Stimulated activated naive CD8-positive, alpha-beta T cell treated with anti-CD3 and anti-CD28 coated beads, Interleukin-15, Interleukin-2, amounts not matched to agents 100 ng/mL and 50 ng/mL, for 24 hours (primary cell): ENCODE results near the gene ROMO1.
A peak's percentile ranks its signal among the peaks of the same experiment; 100 is the strongest.

Source experiments
- H3K27ac Mint-ChIP-seq: one replicate; pipeline ENCODE4 v1.8.0; 2021; ENCODE audit warnings: mild to moderate bottlenecking, mixed read lengths
- H3K27me3 Mint-ChIP-seq: one replicate; pipeline ENCODE4 v1.8.0; 2021; ENCODE audit warnings: mixed read lengths
- H3K36me3 Mint-ChIP-seq: one replicate; pipeline ENCODE4 v1.8.0; 2021; ENCODE audit warnings: low read depth, mixed read lengths
- H3K4me1 Mint-ChIP-seq: one replicate; pipeline ENCODE4 v1.8.0; 2021; ENCODE audit warnings: low read depth, mixed read lengths
- H3K4me3 Mint-ChIP-seq: one replicate; pipeline ENCODE4 v1.8.0; 2021; ENCODE audit warnings: mild to moderate bottlenecking, mixed read lengths
- H3K9me3 Mint-ChIP-seq: one replicate; pipeline ENCODE4 v1.8.0; 2021; ENCODE audit warnings: mixed read lengths

ROMO1 gene

DNA sequence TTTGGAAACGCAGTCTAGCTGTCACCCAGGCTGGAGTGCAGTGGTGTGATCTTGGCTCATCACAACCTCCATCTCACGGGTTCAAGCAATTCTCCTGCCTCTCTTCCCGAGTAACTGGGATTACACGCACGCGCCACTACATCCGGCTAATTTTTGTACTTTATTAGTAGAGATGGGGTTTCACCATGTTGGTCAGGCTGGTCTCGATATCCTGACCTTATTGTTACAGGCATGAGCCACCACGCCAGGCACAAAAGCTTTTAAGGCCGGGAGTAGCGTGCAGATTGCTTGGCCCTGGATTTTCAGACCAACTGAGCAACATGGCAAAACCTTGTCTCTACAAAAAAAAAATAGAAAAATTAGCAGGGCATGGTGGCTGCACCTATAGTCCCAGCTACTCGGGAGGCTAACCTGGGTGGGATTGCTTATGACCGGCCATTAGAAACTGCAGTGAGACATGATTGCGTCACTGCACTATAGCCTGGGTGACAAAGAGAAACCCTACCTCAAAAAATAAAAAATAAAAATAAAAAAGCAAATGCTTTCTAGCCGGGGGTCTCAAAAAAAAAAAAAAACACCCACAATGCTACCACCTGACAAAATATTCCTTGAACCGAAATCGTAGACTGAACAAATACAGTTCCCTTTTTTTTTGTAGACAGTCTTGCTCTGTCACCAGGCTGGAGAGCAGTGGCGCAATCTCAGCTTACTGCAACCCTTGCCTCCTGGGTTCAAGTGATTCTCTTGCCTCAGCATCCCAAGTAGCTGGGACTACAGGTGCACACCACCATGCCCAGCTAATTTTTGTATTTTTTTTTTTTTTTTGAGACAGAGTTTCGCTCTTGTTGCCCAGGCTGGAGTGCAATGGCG is 27.9 kb downstream of the ROMO1 start:
- no peaks in the 10 kb centered on the region for H3K27me3 Mint-ChIP-seq
- no peak overlapping the region for H3K4me3 Mint-ChIP-seq
- H3K9me3 Mint-ChIP-seq = no peaks in the 10 kb centered on the region
- no peak overlapping the region for H3K27ac Mint-ChIP-seq
- H3K36me3 Mint-ChIP-seq = peaks cover 87% of the 10 kb centered on the region
- H3K4me1 Mint-ChIP-seq = peaks cover 53% of the 10 kb centered on the region

DNA sequence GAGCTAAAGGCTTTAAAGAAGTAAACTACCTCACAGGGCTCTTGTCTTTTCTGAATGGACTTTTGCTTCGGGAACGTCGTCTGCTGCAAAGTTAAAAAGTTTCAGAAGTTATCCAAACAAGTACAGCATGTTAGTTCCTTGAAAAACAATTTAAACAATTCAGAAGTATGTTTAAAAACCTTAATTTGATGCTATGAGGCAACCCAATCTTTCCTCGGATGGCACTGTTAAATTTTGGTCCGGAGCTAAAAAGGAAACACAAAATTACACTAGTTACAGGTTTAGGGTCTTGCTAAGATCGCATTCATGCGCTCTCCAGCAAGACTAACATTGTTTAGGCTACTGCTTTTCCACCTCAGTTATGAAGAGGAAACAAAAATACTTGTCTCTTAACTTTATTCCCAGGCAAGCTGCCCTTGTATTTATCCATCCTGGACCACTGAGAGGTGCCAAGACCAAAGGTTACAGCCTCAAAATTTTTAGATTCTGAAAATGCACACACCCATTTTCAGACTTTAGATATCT is 30.1 kb downstream of the ROMO1 start:
- Mint-ChIP-seq H3K9me3 (no peaks in the 10 kb centered on the region), H3K27ac (no peak overlapping the region), H3K4me1 (peaks cover 59% of the 10 kb centered on the region), H3K4me3 (no peak overlapping the region), H3K36me3 (peaks cover 88% of the 10 kb centered on the region), H3K27me3 (no peaks in the 10 kb centered on the region)

GRCh38 chr20:35729836-35730582 is 30.8 kb downstream of the ROMO1 start:
- Mint-ChIP-seq H3K9me3 (no peaks in the 10 kb centered on the region), H3K4me3 (no peak overlapping the region), H3K27ac (peak overlapping the region; percentile 14), H3K4me1 (peaks cover 60% of the 10 kb centered on the region), H3K36me3 (peaks cover 88% of the 10 kb centered on the region), H3K27me3 (no peaks in the 10 kb centered on the region)

GRCh38 chr20:35730583-35731468 is 31.6 kb downstream of the ROMO1 start:
- Mint-ChIP-seq H3K36me3 (peaks cover 90% of the 10 kb centered on the region), H3K4me1 (peaks cover 64% of the 10 kb centered on the region), H3K27me3 (no peaks in the 10 kb centered on the region), H3K4me3 (no peak overlapping the region), H3K9me3 (no peaks in the 10 kb centered on the region), H3K27ac (no peak overlapping the region)

- Mint-ChIP-seq H3K36me3 (peaks cover 90% of the 10 kb centered on the region), H3K27me3 (no peaks in the 10 kb centered on the region), H3K9me3 (no peaks in the 10 kb centered on the region), H3K4me3 (peak overlapping the region; percentile 14), H3K27ac (no peak overlapping the region), H3K4me1 (peaks cover 70% of the 10 kb centered on the region)
Measured at GRCh38 chr20:35731469-35731788, 32.2 kb downstream of the ROMO1 start.

GRCh38 chr20:35731862-35732643 is 32.8 kb downstream of the ROMO1 start:
- H3K27me3 Mint-ChIP-seq = no peaks in the 10 kb centered on the region
- peak overlapping the region; percentile 14 for H3K4me3 Mint-ChIP-seq
- peaks cover 85% of the 10 kb centered on the region for H3K36me3 Mint-ChIP-seq
- peak overlapping the region; percentile 49 for H3K27ac Mint-ChIP-seq
- peaks cover 76% of the 10 kb centered on the region for H3K4me1 Mint-ChIP-seq
- no peaks in the 10 kb centered on the region for H3K9me3 Mint-ChIP-seq

GRCh38 chr20:35732644-35732982 is 33.4 kb downstream of the ROMO1 start:
- peak overlapping the region; percentile 20 for H3K4me3 Mint-ChIP-seq
- peak overlapping the region; percentile 59 for H3K27ac Mint-ChIP-seq
- no peaks in the 10 kb centered on the region for H3K9me3 Mint-ChIP-seq
- H3K27me3 Mint-ChIP-seq = no peaks in the 10 kb centered on the region
- H3K36me3 Mint-ChIP-seq = peaks cover 85% of the 10 kb centered on the region
- peaks cover 81% of the 10 kb centered on the region for H3K4me1 Mint-ChIP-seq

DNA sequence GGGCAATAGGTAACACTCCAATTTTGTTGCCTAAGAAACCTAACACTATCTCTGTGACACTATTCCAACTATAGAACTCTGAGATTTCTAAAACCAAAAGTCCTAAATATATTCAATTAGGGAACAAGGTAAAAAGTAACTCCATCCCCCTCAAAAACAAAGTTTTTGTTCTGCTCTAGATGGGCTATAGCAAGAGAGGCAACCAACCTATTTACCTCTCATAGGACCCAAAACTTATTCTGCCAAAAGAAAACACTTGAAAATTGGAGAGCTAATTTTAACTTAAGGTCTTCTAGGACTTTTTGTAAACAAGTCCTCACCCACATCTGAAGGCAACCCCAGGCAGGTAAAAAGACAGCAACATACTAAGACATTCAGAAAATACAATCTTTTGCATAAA is 35.2 kb downstream of the ROMO1 start:
- Mint-ChIP-seq H3K4me3 (peak overlapping the region; percentile 59), H3K36me3 (peaks cover 88% of the 10 kb centered on the region), H3K27me3 (no peaks in the 10 kb centered on the region), H3K27ac (peak overlapping the region; percentile 38), H3K9me3 (no peaks in the 10 kb centered on the region), H3K4me1 (peaks cover 96% of the 10 kb centered on the region)

DNA sequence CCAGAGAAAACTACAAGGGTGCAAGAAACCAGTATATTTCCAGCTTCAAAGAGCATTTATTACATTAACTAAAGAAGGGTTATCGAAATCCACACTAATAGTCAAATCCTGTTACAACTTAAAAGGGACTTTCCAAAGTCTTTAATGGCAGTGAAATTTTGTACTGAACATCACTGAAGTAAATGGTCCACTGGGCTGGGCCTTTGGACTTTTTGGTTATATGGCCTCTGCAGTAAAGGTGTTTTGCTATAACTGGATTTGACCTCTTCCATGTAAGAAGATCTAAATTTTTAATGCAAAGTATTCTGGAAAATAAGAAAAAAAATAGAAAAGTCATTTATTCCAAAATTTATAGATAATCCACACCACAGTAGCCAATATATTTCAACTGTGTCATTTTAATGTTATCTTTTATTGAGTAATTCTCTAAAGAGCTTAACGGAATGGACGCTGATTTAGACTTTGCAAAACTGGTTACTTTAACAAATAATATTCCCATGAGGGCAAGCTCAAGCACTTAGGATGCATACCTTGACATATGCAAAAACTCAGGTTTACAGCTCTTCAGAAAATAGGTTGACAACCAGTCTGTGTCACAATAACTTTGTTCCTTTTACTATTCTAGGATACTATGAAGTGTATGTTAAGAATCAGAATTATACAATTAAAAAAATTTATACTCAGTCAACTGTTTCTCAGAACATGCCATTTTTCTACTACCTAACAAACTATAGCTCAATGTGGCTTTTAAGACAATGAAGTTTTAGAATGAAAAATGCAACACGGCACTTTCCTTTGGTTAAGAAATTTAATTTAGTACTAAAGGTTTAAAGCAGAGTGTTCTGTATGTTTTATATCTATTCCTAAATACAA is 35.8 kb downstream of the ROMO1 start:
- H3K4me3 Mint-ChIP-seq = peak overlapping the region; percentile 59
- peaks cover 88% of the 10 kb centered on the region for H3K36me3 Mint-ChIP-seq
- H3K27me3 Mint-ChIP-seq = no peaks in the 10 kb centered on the region

GRCh38 chr20:35735826-35736470 is 36.7 kb downstream of the ROMO1 start:
- peaks cover 88% of the 10 kb centered on the region for H3K36me3 Mint-ChIP-seq
- no peaks in the 10 kb centered on the region for H3K9me3 Mint-ChIP-seq
- peaks cover 93% of the 10 kb centered on the region for H3K4me1 Mint-ChIP-seq
- H3K27me3 Mint-ChIP-seq = no peaks in the 10 kb centered on the region
- peak overlapping the region; percentile 83 for H3K27ac Mint-ChIP-seq
- H3K4me3 Mint-ChIP-seq = peak overlapping the region; percentile 68

More for the DNA sequence above, 35.8 kb downstream of the ROMO1 start:
- Mint-ChIP-seq H3K4me1 (peaks cover 96% of the 10 kb centered on the region), H3K9me3 (no peaks in the 10 kb centered on the region), H3K27ac (peak overlapping the region; percentile 38)

- H3K27ac Mint-ChIP-seq = peak overlapping the region; percentile 86
- H3K27me3 Mint-ChIP-seq = no peaks in the 10 kb centered on the region
- peaks cover 80% of the 10 kb centered on the region for H3K4me1 Mint-ChIP-seq
- no peaks in the 10 kb centered on the region for H3K9me3 Mint-ChIP-seq
- peak overlapping the region; percentile 83 for H3K4me3 Mint-ChIP-seq
- H3K36me3 Mint-ChIP-seq = peaks cover 80% of the 10 kb centered on the region
Measured at GRCh38 chr20:35737865-35738333, 38.7 kb downstream of the ROMO1 start.

DNA sequence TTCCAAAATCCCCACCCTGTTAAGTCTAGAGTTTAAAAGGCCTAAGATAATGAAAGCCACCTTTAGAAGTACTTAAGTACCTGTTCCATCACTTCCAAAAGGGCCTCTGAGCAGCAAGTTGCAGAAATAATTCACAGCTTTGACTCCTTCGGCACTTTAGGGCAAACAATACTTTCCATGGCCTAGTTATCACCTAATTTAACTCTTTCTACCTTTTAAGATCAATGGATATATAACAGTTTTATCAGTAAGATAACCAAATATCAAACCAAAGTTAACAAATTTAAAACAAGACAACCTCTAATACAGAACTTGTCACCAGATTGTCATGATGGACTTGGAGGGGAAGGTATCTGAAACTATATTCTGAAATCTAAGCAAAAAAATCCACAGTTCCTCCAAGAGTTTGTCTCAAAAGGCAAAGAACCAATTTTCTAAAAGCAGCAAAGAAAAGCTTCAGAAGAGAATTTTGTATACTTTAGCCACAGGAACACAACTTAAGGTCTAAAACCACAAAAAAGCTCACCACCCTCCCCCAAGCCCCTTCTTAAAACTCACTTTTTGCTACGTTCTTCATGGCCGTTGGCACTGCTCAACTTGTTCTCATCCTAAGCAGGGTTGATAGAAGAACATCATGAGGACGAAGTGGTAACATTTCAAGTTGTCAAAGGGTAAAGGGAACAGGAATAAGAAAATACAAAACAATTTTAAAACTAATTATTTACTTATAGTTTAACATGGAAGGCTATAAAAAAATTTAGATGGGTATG is 39.4 kb downstream of the ROMO1 start:
- Mint-ChIP-seq H3K9me3 (no peaks in the 10 kb centered on the region), H3K4me1 (peaks cover 80% of the 10 kb centered on the region), H3K27ac (peak overlapping the region; percentile 86)

More for the DNA sequence above, 39.4 kb downstream of the ROMO1 start:
- Mint-ChIP-seq H3K27me3 (no peaks in the 10 kb centered on the region), H3K4me3 (peak overlapping the region; percentile 83), H3K36me3 (peaks cover 73% of the 10 kb centered on the region)
